ENCODE measurements around the gene ASB3.

The ASB3 gene

GRCh38 chr2:53750041-53750768 is 36.5 kb downstream of the ASB3 start:
- no peak for TF ChIP-seq CTCF (IDR thresholded peaks at IDR 0.05)

GRCh38 chr2:53744395-53745065 is 42.2 kb downstream of the ASB3 start:
- TF ChIP-seq CTCF (IDR thresholded peaks at IDR 0.05) = no peak

- peak; percentile 40; the same call in 1 of the 2 replicates for TF ChIP-seq CTCF (IDR thresholded peaks at IDR 0.05)
Measured at GRCh38 chr2:53740170-53740569, 46.6 kb downstream of the ASB3 start.

- TF ChIP-seq CTCF (IDR thresholded peaks at IDR 0.05) = no peak
Measured at GRCh38 chr2:53739032-53739431, 47.7 kb downstream of the ASB3 start.

- no peak for TF ChIP-seq CTCF (IDR thresholded peaks at IDR 0.05)
Measured at GRCh38 chr2:53737091-53737490, 49.7 kb downstream of the ASB3 start.

GRCh38 chr2:53729143-53729762 is 57.5 kb downstream of the ASB3 start:
- no peak for TF ChIP-seq CTCF (IDR thresholded peaks at IDR 0.05)

- TF ChIP-seq CTCF (IDR thresholded peaks at IDR 0.05) = no peak
Measured at GRCh38 chr2:53727921-53728320, 58.8 kb downstream of the ASB3 start.
